Body of pancreas (tissue), 4 donors: ENCODE data around the gene DISP1. TPM values are rescaled to one million over a fixed set of nuclear protein-coding genes. Genes with fewer than 3 reads are reported as not detected.

Source experiments
- ATAC-seq: fragments of 150-250 bp; one replicate; pipeline ENCODE4 v1.9.1; 2016
- DNase-seq, 4 donors: peaks; one replicate each; pipeline ENCODE4 v3.0.0-alpha.2; 2019
- H3K27ac ChIP-seq, 4 donors: fragments of 200-600 bp; sonication (generic); 1 replicate in 3 of 4; 2 replicates in 1 of 4; pipeline versions ENCODE4 v1.5.1 to v1.6.1; 2016 to 2019; ENCODE audit warnings: mild to moderate bottlenecking in 1 of 4, mixed read lengths in 1 of 4, moderate library complexity in 1 of 4
- H3K27me3 ChIP-seq, 2 donors: fragments of 200-600 bp; sonication (generic); one replicate each; pipeline ENCODE4 v1.6.0; 2016; ENCODE audit warnings: mild to moderate bottlenecking in 1 of 2
- H3K36me3 ChIP-seq, 2 donors: fragments of 200-600 bp; sonication (generic); replicated peaks in 1 of 2; 2 replicates each; pipeline ENCODE4 v1.5.1; 2016; ENCODE audit warnings: low read depth in 2 of 2; ENCODE audit not compliant: insufficient read depth in 1 of 2
- H3K4me1 ChIP-seq: fragments of 200-600 bp; sonication (generic); one replicate; pipeline ENCODE4 v1.6.0; 2016
- H3K4me3 ChIP-seq, 2 donors: fragments of 200-600 bp; sonication (generic); 1 replicate in 1 of 2; 2 replicates in 1 of 2; pipeline ENCODE4 v1.5.1; 2016 to 2019
- H3K9me3 ChIP-seq, 3 donors: fragments of 200-600 bp; sonication (generic); 1 replicate in 2 of 3; 2 replicates in 1 of 3; pipeline ENCODE4 v1.5.1; 2016
- POLR2A ChIP-seq, 3 donors: fragments of 450-650 bp; IDR thresholded peaks; one replicate each; pipeline ENCODE4 v1.6.1; 2016; ENCODE audit warnings: antibody characterized with exemption in 3 of 3, mild to moderate bottlenecking in 2 of 3
- WGBS, 2 donors: methylation state at CpG; one replicate each; pipeline ENCODE4 v1.1.5; 2017; 5-methylcytosine and 5-hydroxymethylcytosine counted together
- intact Hi-C: fragments of 100-400 bp; cut with DNase I; formaldehyde crosslinking; loops from one replicate; pipeline ENCODE4 v1.15.1; 2023
- total RNA-seq, 2 donors: library from RNA; depleted of rRNA; stranded (reverse); fragments of >200 nt; gene quantifications; one replicate each; pipeline ENCODE4 v1.1.0, GENCODE V29; 2016
- TF ChIP-seq, protein P1 (sequence below), 7 experiments: fragments of 450-650 bp in 4 of 7; fragments of 200-600 bp in 3 of 7; sonication (generic) in 3 of 7; IDR thresholded peaks; one replicate each; pipeline ENCODE4 v1.5.1; 2016 to 2019; ENCODE audit warnings: antibody characterized with exemption in 7 of 7

Gene DISP1
- total RNA-seq, 2 donors from 2014 or later, result 4.0 to 6.2 TPM

DNA sequence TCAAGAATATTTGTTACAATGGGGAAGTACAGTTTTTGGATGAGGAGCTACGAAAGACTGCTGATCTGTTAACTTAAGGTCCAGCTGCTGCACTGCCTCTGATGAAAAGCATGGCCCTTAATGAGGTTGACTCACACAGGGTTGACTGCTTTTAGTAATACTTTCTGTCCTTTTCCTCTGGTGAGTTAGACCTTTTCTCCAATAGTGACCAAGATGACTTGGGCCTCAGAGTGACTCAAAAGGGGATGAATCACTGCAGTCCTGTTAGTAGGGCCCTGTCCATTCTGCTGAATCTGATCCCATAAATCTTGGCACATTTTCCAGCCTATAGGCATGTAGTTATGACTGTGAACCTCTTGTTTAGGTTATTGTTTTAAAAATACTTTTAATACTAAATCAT, 2.7 kb downstream of the DISP1 start:
- H3K36me3 ChIP-seq, result no peaks in the 10 kb centered on the region
- no peaks in the 10 kb centered on the region for H3K9me3 ChIP-seq
- peak in 1 of 3 donors; percentile 14 for TF ChIP-seq POLR2A (IDR thresholded peaks at IDR 0.05)
- TF ChIP-seq, protein P1, sequence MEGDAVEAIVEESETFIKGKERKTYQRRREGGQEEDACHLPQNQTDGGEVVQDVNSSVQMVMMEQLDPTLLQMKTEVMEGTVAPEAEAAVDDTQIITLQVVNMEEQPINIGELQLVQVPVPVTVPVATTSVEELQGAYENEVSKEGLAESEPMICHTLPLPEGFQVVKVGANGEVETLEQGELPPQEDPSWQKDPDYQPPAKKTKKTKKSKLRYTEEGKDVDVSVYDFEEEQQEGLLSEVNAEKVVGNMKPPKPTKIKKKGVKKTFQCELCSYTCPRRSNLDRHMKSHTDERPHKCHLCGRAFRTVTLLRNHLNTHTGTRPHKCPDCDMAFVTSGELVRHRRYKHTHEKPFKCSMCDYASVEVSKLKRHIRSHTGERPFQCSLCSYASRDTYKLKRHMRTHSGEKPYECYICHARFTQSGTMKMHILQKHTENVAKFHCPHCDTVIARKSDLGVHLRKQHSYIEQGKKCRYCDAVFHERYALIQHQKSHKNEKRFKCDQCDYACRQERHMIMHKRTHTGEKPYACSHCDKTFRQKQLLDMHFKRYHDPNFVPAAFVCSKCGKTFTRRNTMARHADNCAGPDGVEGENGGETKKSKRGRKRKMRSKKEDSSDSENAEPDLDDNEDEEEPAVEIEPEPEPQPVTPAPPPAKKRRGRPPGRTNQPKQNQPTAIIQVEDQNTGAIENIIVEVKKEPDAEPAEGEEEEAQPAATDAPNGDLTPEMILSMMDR (IDR thresholded peaks at IDR 0.05), result no peak
- WGBS, 2 donors, result 53 to 88% methylated on average over 1 of the region's 1 CpG
- intact Hi-C loops, result no loop called here
- no peak overlapping the region for H3K27ac ChIP-seq
- H3K4me3 ChIP-seq, result no peak overlapping the region
- no peaks in the 10 kb centered on the region for H3K27me3 ChIP-seq
- H3K4me1 ChIP-seq, result peaks cover 18% of the 10 kb centered on the region
- ATAC-seq, result no peak
- peak in 1 of 4 donors; percentile 54 for DNase-seq

DNA sequence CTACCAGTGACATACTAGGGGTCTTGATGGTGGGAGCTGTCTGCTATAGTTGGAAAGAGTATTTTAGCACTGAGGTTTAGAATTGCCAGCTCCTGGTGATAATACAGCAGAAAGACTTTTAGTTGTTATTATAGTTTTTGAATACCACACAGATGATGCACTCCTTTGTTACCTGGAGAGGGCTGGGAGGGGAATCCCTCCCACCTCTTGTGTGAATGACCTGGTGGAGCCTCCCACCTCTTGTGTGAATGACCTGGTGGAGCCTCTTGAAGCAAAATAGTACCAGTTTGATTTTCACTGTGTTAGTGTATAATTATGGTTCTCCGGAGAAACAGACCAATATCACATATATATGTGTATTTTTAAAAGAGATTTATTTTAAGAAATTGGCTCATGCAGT, 3.3 kb downstream of the DISP1 start:
- Histone ChIP-seq H3K27ac (no peak overlapping the region), H3K27me3 (no peaks in the 10 kb centered on the region), H3K4me1 (peaks cover 18% of the 10 kb centered on the region), H3K4me3 (no peak overlapping the region), H3K9me3 (no peaks in the 10 kb centered on the region), H3K36me3 (no peaks in the 10 kb centered on the region)
- DNase-seq (no peak), ATAC-seq (no peak)
- WGBS, 2 donors, result 91 to 100% methylated on average over 1 of the region's 1 CpG
- intact Hi-C loops, result no loop called here
- no peak for TF ChIP-seq POLR2A (IDR thresholded peaks at IDR 0.05)
- TF ChIP-seq, protein P1 (IDR thresholded peaks at IDR 0.05), result no peak

DNA sequence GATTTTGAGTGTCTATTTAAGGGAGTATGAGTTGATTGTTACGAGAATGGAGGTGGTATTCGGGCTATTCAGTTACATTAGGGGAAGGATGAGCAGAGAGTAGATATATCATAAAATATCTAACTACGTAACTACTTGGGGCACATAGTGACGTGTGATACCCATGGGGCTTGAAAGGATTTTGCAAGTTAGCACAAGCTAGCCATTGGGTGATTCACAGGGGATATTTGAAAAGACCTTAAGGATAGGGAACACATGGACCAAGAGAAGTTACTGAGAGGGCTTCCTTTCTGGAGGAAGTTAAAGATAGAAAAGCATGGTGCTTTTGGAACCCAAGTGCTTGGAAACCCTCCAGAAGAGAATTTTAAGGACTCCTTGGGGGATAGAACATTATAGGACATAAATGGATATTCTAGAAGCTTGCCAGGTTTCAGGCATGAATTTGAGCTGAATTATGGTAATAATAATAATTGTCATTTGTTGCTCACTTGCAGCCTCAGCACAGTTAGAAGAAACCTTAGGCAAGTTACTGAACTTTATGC, 5.4 kb downstream of the DISP1 start:
- intact Hi-C loops, result no loop called here
- ATAC-seq (no peak), DNase-seq (no peak)
- peaks cover 11% of the 10 kb centered on the region for H3K4me1 ChIP-seq
- TF ChIP-seq POLR2A (IDR thresholded peaks at IDR 0.05), result no peak
- TF ChIP-seq, protein P1 (IDR thresholded peaks at IDR 0.05), result no peak
- no peak overlapping the region for H3K4me3 ChIP-seq
- H3K9me3 ChIP-seq, result no peaks in the 10 kb centered on the region
- H3K27me3 ChIP-seq, result no peaks in the 10 kb centered on the region
- no peaks in the 10 kb centered on the region for H3K36me3 ChIP-seq
- no peak overlapping the region for H3K27ac ChIP-seq
- 91 to 93% methylated on average over 4 of the region's 4 CpGs for WGBS, 2 donors

DNA sequence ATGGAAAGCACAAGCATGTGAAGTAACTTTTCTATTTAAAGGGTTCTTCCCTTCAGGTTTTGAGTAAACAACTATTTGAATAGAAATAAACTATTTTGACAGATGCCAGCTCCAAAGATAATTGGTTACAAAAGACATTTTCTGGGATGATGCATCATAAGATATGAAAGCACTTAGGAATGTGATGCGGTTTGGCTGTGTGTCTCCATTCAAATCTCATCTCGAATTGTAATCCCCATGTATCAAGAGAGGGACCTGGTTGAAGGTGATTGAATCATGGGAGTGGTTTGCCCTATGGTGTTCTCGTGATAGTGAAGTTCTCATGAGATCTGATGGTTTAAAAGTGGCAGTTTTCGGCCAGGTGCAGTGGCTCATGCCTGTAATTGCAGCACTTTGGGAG, 6.4 kb downstream of the DISP1 start:
- Histone ChIP-seq H3K4me3 (no peak overlapping the region), H3K9me3 (no peaks in the 10 kb centered on the region), H3K4me1 (peaks cover 6% of the 10 kb centered on the region), H3K27me3 (no peaks in the 10 kb centered on the region), H3K27ac (no peak overlapping the region), H3K36me3 (no peaks in the 10 kb centered on the region)
- ATAC-seq (no peak), DNase-seq (no peak)
- no peak for TF ChIP-seq POLR2A (IDR thresholded peaks at IDR 0.05)
- TF ChIP-seq, protein P1 (IDR thresholded peaks at IDR 0.05), result no peak
- intact Hi-C loops, result no loop called here
- WGBS, 2 donors, result 93 to 94% methylated on average over 4 of the region's 4 CpGs

DNA sequence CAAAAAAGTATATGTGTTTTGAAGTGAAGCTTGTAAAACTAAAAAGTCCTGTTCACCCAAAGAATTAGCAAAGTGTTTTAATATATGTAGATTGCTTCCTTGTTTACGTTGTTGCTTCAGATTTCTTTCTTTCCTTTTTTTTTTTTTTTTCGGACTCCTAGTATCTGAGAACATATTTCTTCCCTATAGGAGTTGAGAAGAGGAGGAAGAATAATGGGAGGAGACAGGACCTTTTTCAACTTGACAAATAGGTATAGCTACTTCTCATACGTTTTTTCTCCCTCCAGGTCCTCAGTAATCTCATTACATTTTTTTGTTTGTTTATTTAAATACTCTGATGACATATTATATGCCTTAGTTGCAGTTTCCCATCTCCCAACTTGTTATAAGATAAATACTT, 8.9 kb downstream of the DISP1 start:
- TF ChIP-seq POLR2A (IDR thresholded peaks at IDR 0.05), result no peak
- TF ChIP-seq, protein P1 (IDR thresholded peaks at IDR 0.05), result no peak
- intact Hi-C loops, result no loop called here
- 60 to 64% methylated on average over 3 of the region's 3 CpGs for WGBS, 2 donors
- ATAC-seq (no peak), DNase-seq (no peak)
- no peak overlapping the region for H3K4me3 ChIP-seq
- no peaks in the 10 kb centered on the region for H3K9me3 ChIP-seq
- H3K27me3 ChIP-seq, result no peaks in the 10 kb centered on the region
- H3K36me3 ChIP-seq, result no peaks in the 10 kb centered on the region
- H3K27ac ChIP-seq, result no peak overlapping the region
- H3K4me1 ChIP-seq, result peaks cover 3% of the 10 kb centered on the region
